ENCODE measurements around the gene TMEM132D.

TMEM132D gene

GRCh38 chr12:129331356-129332085, 572.3 kb downstream of the TMEM132D start:
- ChIA-PET POLR2A (no interaction called here), CTCF (no interaction called here)
- TF ChIP-seq CTCF (IDR thresholded peaks at IDR 0.05; ENCODE audit: control extremely low read depth, extremely low read depth, low read depth, missing control alignments) = no peak
- no peak for DNase-seq (ENCODE audit: extremely low spot score)

- TF ChIP-seq CTCF (IDR thresholded peaks at IDR 0.05; ENCODE audit: control extremely low read depth, extremely low read depth, low read depth, missing control alignments) = no peak
- CTCF ChIA-PET = interaction anchor here (1.1 kb wide), 1 partner anchor 9 kb away, joined by 3 read pairs; no protein-coding TSS in a partner anchor
- POLR2A ChIA-PET = no interaction called here
- DNase-seq (ENCODE audit: extremely low spot score) = no peak
These were observed 575.6 kb downstream of the TMEM132D start for GRCh38 chr12:129328235-129328634.

- ChIA-PET CTCF (interaction anchor here (1.9 kb wide), 1 partner anchor 13 kb away, joined by 5 read pairs; no protein-coding TSS in a partner anchor), POLR2A (no interaction called here)
- TF ChIP-seq CTCF (IDR thresholded peaks at IDR 0.05; ENCODE audit: control extremely low read depth, extremely low read depth, low read depth, missing control alignments) = no peak
- DNase-seq (ENCODE audit: extremely low spot score) = no peak
These were observed 578.3 kb downstream of the TMEM132D start for GRCh38 chr12:129325566-129325965.

GRCh38 chr12:129312048-129312447, 591.8 kb downstream of the TMEM132D start:
- POLR2A ChIA-PET = no interaction called here
- TF ChIP-seq CTCF (IDR thresholded peaks at IDR 0.05; ENCODE audit: control extremely low read depth, extremely low read depth, low read depth, missing control alignments) = no peak
- CTCF ChIA-PET = no interaction called here
- no peak for DNase-seq (ENCODE audit: extremely low spot score)

GRCh38 chr12:129310346-129310745, 593.5 kb downstream of the TMEM132D start:
- POLR2A ChIA-PET = no interaction called here
- no peak for DNase-seq (ENCODE audit: extremely low spot score)
- CTCF ChIA-PET = no interaction called here
- TF ChIP-seq CTCF (IDR thresholded peaks at IDR 0.05; ENCODE audit: control extremely low read depth, extremely low read depth, low read depth, missing control alignments) = no peak

- TF ChIP-seq CTCF (IDR thresholded peaks at IDR 0.05; ENCODE audit: control extremely low read depth, extremely low read depth, low read depth, missing control alignments) = no peak
- DNase-seq (ENCODE audit: extremely low spot score) = no peak
- CTCF ChIA-PET = no interaction called here
- POLR2A ChIA-PET = no interaction called here
These were observed 598.0 kb downstream of the TMEM132D start for GRCh38 chr12:129305851-129306250.

Measured in GM10248 (cell line).